T-helper 9 cell (primary cell): ENCODE measurements around the gene ADIPOR2.

Source experiments
- DNase-seq: peaks from one replicate; pipeline ENCODE4 v3.0.0-alpha.2; 2020

Gene ADIPOR2

GRCh38 chr12:1834186-1834925, 143.5 kb downstream of the ADIPOR2 start:
- DNase-seq = no peak

GRCh38 chr12:1835211-1836131, 144.6 kb downstream of the ADIPOR2 start:
- no peak for DNase-seq

GRCh38 chr12:1836241-1836803, 145.5 kb downstream of the ADIPOR2 start:
- DNase-seq = no peak

- no peak for DNase-seq
Observed at GRCh38 chr12:1836854-1837421, 146.1 kb downstream of the ADIPOR2 start.

DNA sequence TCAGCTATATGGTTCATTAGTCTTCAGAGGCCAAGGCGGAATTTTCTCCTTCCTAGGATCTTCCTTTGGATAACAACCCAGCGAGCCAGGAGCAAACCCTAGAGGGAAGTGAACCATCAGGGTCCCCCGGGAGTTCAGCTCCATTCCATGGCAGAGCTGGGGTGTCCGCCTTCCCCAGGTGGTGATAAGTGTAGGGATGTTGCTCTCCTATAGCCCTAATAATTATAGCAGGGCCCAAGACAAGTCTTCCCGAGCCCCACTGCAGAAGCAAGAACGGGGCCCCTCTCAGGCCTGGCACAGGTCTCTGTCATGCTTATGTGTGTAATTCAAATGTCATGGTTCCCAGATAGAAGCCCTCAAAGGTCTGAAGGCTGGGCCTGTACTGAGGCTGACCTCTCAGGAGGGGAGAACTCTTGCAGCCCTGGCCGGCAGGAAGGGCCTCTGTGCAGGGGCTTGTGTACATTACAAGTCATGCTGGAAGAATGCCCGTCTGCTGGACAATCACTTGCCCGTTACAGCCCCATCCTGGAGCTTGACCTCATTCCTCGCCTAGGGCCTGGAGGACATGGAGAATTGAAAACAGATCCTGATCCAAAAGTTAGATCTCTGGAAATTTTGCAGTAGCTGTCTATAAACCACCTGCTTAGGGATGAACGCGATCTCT, 146.8 kb downstream of the ADIPOR2 start:
- DNase-seq = no peak
